ENCODE results near the gene AFF3.

Gene AFF3

DNA sequence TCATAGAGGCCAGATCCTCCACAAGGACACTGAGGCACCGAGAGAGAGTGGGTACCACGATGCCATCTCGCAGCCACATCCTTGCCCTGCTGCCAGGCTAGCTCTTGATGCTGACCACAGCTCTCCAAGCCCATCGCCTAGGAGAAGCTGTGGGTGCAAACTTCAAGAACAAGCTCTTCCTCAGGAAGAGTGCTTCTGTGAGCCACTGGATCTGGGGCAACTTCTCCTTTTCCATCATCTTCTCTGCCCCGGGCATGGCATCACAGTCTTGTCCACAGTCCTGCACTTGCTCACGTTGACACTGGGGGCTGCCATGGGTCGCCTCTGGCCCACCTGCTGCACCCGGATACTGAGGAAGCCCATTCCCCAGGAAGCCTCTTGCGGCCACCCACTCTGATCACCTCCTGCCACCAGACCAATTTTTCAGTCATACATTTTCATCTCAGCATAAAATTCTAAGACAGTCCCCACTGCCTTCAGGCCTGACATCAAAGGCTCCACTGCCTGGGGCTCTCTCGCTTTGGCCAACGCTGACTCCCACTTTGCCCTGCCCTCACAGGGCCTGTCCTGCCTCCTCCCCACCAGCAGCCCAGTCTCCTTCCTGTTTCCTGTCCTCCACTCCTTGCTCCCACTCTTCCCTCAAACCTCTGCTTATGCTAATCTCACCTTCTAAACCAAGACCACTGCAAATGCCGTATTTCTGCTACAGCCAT, 243.9 kb downstream of the AFF3 start:
- DNase-seq (ENCODE audit: low read depth in 2 of 3, low spot score in 1 of 3), result no peak

DNA sequence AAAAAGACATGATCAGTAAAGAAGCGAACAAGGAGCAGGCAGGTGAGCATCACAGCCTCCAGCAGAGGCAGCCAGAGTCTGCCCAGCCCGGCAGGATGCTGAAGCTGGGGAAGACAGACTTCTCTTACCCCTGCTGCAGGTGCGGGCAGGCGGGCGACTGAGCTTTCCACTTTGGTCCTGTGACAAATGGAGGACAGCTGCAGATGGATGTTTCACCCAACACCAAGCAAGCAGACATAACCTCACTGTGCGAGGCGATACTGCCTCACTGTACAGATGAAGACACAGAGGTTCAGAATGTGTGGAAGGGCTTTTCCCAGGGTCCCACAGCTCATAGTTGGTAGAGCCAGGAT, 251.0 kb downstream of the AFF3 start:
- no peak for DNase-seq (ENCODE audit: low read depth in 2 of 3, low spot score in 1 of 3)

DNA sequence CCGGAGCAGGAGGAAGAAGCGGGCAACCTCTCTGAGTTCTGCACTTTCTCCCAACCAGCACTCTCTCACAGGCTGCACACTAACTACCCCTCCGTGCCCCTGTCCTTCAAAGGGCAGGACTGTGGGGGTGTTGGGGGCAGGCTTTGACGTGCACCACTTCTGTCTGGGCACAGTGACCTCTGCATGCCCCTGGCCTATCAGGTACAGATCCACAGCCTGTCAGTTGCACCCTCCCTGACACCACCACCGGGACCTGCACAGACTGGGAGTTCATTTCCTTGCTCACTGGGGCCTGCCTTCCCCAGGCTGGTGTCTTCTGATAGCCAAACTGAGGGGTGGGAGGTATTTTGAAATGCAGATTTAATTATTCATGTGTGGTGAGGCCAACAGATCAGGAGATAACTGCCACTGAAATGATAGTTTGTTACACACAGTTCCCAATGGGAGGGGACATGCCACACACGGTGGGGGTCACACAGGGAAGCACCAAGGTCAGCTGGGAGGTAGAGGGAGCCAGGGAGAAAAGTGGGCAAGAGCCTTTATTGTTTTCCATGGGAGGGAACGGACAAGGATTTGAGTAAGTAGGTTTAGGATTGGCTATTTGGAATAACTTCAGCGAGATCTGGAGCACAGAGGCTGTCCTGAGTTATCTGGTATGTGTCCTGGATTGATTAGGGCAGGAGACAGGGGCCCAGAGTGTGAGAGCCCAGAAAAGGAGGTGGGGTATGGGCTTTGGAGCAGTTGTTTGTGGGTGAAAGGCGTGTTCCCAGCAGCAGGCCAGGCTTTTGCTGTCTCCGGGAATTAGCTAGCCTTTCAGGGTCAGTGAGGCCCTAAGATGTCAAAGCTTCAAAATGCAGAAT, 251.6 kb downstream of the AFF3 start:
- DNase-seq (ENCODE audit: low read depth in 2 of 3, low spot score in 1 of 3), result no peak

DNA sequence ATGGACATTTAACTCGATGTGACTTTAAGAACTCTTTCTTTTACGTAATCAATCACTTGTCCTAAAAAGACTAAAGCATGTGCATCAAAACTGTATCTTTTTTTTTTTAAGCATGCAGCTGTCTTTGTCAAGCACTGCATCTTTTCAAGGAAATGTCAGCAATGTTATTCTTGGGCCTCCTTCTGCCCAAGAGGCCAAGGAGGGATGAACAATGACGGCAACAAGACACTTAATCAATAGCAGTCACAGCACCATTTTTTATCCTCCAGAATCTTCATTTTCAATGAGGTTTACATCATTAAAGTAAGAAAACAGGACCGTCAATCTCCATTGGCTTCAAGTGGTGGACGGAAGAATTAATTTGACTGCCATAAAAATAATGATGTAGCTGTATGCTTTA, 253.8 kb downstream of the AFF3 start:
- no peak for DNase-seq (ENCODE audit: low read depth in 2 of 3, low spot score in 1 of 3)

DNA sequence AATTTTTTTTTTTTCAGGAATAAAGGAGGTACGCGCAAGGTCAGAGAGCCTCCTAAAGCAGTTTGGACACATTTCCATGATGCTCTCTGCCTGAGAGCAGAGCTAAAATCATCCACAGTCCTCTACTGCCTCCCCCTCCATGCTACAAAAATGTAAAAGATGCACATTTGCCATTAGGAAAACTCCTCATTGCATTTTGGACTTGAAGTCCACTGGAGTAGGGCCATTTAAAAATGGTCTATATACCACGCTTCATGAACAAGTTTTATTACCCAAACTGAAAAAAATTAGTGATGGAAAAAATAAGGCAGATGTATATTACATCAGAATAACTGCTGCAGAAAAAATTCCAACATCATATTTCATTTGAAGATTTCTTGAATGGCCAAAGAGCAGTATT, 256.0 kb downstream of the AFF3 start:
- no peak for DNase-seq (ENCODE audit: low read depth in 2 of 3, low spot score in 1 of 3)

DNA sequence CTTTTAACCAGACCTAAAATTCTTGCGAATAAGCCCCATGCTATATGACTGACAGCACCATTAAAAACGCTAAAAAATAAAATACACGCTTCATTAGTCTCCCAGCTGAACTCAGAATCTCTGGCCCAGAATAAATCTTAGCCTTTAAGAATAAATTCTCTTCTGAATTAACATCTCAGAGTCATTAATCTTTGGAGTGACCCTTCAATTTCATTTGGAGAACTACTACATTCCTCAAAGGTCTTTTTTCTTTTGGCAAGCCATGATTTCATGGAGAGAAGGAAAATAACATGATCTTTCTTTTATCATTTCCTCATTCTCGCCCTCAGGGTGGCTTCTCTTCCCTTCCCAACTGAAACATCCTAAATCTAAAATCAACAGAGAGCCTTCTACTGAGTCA, 259.0 kb downstream of the AFF3 start:
- no peak for DNase-seq (ENCODE audit: low read depth in 2 of 3, low spot score in 1 of 3)

DNA sequence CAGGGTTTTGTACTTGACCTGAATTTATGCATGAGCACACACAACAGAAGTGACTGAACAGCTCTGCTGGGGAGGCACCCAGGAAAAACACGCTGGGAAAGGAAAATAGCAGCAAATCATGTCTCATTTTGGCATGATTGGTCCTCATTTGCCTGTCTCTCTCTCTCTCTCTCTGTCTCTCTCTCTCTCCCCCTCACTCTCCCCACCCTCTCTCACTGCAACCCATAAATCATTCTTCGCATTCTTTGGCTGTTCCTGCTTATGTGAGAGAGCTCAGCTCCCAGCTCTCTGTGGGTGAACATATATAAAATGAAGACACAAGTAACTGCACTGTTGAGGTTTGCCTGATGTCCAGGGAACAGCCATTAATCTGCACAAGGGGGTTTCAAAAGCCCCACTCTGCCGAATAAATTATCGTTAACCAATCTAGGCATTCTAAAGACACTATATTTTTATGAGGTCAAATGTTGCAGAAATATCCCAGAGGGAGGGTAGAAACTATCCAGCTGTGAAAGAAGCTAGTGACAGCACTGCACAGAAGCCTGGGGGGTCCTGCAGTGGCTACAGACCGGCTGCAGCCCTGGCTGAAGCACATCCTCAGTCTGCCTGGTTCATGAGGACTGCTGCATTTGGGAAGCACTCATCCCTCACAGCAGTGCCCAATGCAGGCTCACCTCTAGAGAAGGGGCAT, 260.3 kb downstream of the AFF3 start:
- DNase-seq (ENCODE audit: low read depth in 2 of 3, low spot score in 1 of 3), result no peak

DNA sequence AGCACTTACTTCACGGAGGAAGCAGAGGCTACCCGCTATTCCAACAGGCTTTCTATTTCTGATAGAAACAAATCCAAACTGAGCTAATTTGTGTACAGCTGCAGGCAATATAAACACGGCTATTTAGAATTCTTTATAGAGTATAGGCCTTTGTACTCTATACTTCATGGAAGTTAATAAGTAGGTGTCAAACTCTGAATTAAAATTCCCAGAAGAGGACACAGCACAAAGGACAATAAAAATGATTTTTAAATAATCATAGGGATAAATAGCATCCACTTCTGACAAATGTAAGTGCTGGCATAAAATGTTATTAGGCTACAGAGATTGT, 261.5 kb downstream of the AFF3 start:
- DNase-seq (ENCODE audit: low read depth in 2 of 3, low spot score in 1 of 3), result no peak

DNA sequence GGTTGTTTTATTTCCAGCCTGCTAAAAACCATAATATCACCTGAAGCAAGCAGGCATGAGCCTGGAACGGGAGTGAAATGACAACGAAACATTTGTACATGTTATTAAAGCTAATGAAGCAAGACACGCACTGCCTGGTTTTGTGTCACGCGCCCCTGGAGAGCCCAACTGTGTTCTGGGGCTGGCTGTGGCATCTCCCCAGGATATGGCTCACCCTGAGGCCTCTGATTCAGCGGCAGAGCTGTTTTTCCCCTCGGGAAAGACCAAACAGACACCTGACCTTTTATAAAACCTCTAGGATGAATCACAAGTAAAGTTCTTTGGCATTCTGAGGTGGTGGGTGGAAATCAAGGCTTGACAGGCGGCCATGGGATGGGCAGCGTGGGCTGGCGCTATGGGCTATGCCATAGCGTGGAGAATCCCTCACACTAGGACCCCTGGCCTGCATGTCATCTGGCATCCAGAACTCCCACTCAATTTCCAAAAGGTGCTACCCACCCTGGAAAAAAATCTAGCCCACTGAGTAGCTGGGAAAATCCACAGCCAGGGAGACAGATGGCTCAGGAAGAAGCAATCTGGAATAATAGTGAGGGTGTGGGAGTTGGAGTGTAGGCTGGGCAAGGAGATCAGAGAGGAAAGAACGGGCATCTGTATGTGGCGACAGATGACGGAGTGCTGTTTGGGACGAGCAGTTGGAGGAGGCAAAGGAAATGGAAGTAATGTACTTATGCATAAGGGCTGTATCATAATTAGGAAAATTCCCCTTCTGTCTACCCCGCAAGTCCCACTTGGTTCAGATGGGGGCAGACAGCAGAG, 262.0 kb downstream of the AFF3 start:
- DNase-seq (ENCODE audit: low read depth in 2 of 3, low spot score in 1 of 3), result no peak

DNA sequence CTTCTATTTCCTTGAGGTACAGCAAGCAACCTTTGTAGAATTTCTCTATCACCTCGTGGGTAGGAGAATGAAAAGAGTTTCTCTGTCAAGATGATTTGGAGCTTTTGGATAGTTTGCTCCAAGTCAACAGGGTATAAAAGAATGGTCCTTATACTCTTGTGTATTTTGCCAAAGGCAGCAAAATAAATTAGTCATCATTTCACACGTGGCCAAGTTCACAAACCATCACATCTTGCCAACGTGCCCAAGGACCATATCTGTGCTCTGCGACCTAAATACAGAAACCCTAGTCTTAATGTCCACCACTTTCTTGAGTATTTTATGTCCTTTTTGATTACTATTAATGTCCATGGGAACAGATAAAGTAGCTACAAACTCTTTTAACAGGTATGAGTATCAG, 262.9 kb downstream of the AFF3 start:
- no peak for DNase-seq (ENCODE audit: low read depth in 2 of 3, low spot score in 1 of 3)

DNA sequence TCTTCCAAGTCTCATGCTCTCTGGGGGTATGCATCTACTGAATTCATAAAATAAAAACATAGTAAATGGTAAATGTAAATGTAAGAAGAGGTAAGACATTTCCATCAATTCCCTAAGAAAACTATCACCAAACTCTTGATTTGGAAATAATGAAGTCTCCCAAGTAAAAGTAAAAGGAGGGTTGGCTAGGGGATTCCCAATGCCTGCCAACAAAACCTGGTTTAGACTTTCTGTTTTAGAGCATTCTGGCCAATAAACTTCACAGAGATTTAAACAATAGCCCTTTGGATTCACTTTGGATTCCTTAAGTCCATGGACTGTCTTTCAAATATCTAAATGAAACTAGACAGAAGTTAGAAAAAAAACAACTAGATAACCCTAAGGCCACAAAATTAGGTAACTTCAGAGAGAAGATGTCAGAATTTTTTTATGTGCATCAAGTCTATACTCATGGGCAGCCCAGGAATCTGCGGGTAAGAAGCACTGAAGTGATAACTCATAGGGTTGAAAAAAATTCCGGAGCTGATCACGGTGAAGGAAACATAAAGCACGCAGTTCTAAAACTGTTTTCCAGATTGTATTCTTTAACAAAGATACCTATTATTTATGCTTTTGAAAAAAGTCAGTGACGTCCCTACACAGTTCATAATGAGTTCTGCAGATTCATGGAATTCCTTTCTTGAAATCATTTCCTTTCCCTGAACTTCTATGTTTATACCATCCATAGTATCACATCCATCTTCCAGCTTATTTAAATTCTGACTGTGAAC, 263.6 kb downstream of the AFF3 start:
- no peak for DNase-seq (ENCODE audit: low read depth in 2 of 3, low spot score in 1 of 3)

DNA sequence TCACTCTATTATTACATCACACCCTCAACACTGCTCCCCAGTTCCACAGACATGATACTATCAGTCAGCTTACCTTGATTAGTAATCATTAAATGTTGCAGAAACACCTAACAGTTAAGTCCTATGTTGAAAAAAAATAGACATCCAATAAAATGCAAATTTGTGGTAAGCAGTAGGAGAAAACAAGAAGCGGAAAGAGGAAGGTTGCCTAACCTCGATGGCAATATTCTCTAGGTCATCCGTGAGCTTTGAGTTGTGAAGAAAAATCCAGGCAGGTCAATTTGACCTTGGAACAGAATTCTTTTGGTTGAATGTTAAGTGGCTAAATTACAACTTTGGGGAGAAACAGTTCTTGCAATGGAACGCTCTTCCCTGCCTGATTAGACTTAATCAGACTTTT, 264.4 kb downstream of the AFF3 start:
- DNase-seq (ENCODE audit: low read depth in 2 of 3, low spot score in 1 of 3), result no peak

DNA sequence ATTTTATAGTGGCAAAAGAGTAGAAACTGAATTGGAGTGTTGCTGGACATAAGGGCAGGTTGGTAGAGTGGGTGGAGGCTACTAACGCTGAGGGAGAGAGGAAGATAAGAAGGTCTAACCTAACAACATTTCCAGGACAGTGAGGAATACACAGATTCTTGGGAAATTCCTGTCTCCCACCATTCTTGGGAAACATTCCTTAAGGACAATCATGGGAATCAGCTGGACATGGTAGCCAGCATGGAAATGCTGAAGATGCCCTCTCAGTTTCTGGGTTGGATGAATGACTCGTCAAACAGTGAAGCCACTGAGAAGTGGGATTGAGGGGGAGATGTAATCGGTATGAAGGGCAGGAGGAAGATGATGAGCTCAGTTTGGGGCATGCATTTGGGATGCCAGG, 265.4 kb downstream of the AFF3 start:
- no peak for DNase-seq (ENCODE audit: low read depth in 2 of 3, low spot score in 1 of 3)

DNA sequence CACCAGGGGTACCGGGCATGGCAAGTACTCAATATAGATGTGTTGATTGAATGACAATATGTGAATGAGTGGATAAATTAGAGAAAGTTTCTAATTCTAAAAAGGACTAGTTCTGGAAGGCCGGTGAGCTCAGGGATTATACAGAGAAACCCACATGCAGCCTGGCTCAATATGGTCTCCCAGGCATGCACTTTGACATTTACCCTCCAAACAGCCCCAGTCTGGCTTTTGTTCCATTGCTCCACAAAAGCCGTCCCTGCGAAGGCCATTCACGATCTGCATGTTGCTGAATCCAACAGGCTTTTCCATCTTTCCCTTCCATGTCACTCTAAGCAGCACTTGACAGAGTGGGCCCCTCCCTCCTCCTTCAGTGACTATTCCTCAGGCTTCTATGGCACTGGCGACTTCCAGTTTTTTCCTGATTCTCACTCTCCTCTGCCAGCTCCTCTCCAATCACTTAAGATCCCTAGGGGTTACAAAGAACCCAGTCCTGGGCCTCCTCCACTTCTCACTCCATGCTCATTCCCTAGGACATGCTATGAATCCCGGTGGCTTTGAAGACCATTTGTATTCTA, 266.7 kb downstream of the AFF3 start:
- DNase-seq (ENCODE audit: low read depth in 2 of 3, low spot score in 1 of 3), result no peak

DNA sequence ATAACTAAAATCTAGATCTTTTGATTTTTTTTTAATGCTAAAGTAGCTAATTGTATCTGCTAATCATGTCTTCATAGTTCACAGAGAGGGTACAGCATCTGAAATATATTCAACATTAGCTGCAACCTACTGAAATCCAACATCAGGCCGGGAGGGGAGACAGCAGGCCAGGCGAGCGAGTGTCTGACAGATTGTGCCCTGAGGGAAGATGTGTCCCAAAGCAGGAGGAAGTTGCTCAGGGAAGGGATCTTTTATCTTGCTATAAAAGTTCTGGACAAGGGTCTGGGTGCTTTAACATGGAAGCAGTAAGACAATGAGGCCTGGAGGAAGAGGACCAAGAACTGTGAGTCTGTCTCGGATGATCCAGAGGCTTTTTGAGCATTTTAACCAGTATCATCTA, 274.1 kb downstream of the AFF3 start:
- no peak for DNase-seq (ENCODE audit: low read depth in 2 of 3, low spot score in 1 of 3)

DNA sequence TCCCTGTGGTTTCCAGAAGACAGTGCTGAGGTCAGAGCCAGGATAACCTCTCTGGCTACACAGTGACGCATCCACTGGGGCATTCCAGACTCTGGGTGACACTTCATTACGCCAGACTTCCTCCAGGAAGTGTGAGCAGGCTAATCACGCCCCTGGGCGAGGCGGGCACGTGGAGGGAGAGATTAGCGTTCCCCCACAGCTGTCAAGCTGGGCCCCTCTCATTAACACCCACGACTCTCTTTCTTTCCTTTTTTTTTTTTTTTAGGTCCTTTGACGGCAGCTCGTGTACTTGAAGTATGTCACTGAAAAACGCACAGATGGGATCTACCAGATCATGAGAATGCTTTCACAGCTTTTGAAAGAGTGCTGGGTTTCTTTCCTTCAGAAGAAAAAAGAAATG, 274.6 kb downstream of the AFF3 start:
- DNase-seq (ENCODE audit: low read depth in 2 of 3, low spot score in 1 of 3), result no peak

DNA sequence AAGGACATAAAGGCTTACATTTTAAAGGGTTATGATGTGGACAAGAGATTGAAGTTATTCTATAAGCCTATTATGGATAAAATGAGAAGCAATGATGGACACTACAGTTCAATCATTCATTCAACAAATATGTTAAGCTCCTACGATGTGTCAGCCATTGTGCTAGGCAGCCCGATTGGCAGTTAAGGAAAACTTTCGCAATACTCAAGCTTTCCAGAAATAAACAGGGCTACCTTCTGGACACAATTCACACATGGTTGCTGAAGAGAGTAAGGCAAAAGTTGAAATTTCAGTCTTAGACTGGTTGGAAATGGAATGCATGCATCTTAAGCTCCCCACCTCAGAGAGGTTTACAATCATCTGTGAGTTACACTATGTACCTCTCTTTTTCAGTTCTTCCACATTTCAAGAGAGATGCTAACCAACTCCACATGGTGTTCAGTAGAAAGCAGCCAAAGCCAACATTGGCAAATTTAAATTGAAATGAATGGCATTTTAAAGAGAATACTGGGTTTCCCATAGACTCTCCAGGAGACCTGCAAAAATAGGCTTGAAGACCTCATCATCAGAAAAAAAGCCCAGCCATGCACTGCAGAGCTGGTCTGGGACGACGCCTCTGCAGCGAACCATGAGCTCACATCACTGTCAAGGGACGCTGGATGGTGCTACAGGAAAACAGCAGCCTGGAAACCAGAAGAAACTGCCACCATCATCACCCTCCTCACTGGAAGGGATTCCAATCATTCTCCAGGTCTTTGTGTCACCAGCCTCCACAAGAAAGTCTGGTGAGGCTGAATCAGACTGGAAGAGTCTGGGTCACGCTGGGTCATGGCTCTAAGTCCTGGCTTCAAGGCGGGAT, 276.3 kb downstream of the AFF3 start:
- DNase-seq (ENCODE audit: low read depth in 2 of 3, low spot score in 1 of 3), result no peak

DNA sequence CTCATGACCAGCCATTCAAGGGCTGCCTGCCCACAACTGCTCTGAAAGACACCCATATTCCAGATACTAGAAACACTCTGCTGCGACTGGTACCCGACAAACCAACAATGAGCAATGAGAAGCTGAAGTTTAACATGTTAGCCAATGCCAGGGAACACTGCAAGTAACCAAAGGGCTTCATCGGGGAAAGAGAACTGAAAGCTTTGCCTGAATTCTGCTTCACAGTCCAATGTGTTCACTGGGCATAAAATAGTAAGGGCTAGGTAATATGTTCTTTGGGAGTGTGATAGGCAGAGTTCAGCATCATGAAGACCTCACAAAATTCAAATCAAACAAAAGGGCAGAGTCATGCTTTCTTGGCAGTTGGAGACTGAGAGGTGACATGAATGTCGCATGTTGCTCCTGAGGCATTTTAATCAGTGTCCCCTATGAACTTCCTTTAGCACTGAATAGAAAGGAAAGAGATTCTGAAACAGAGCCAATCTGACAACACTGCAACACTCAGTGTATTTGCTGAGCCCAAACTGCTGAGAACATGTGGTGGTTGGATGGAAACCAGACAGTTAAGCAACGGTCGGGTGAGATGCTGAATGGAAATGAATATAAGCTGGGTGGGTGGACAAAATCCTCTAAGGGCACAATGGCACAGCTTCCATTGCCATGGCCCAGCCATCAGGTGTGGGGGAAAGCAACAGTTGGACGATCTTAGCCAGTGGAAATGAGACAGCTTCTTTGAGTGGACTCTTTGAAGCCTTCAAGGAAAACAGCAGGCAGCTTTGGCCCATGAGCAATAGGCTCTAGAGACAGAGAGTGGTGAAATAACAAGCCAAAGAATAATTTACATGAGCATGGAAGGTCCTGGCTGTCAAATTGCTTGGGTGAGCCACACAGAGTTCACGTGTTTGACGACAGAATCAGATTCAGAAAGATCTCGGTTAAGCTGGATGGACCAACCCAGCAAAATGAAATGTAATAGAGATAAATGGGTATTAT, 277.5 kb downstream of the AFF3 start:
- DNase-seq (ENCODE audit: low read depth in 2 of 3, low spot score in 1 of 3), result no peak
